Mesothelial cell of epicardium (in vitro differentiated cells): ENCODE data around the gene ADRM1. TPM values are rescaled to one million over a fixed set of nuclear protein-coding genes. Genes with fewer than 3 reads are reported as not detected.

Source experiments
- DNase-seq, 2 experiments: peaks; one replicate each; pipeline ENCODE4 v3.0.0; 2021; ENCODE audit warnings: low spot score in 2 of 2; ENCODE audit not compliant: unreplicated experiment in 2 of 2
- H3K27ac Mint-ChIP-seq: 2 replicates; pipeline ENCODE4 v1.8.0; 2021; ENCODE audit warnings: mixed read lengths
- H3K27me3 Mint-ChIP-seq: 2 replicates; pipeline ENCODE4 v1.8.0; 2021; ENCODE audit warnings: low read depth, mixed read lengths
- H3K36me3 Mint-ChIP-seq: 2 replicates; pipeline ENCODE4 v1.8.0; 2021; ENCODE audit warnings: mixed read lengths
- H3K4me1 Mint-ChIP-seq: 2 replicates; pipeline ENCODE4 v1.8.0; 2021; ENCODE audit warnings: mixed read lengths
- H3K4me3 Mint-ChIP-seq: 2 replicates; pipeline ENCODE4 v1.8.0; 2021; ENCODE audit warnings: mild to moderate bottlenecking, moderate library complexity, mixed read lengths
- H3K9me3 Mint-ChIP-seq: 2 replicates; pipeline ENCODE4 v1.8.0; 2021; ENCODE audit warnings: mixed read lengths
- total RNA-seq: library from RNA; stranded (reverse); gene quantifications from 3 replicates; pipeline ENCODE4 v1.2.1, GENCODE V29; 2021
- TF ChIP-seq, protein P1 (sequence below): fragments of 200-600 bp; sonication (generic); IDR thresholded peaks from one replicate; pipeline ENCODE4 v1.5.0; 2021; ENCODE audit warnings: antibody characterized with exemption; ENCODE audit not compliant: unreplicated experiment

ADRM1 gene
- total RNA-seq, 1 donor from 2014 or later, result 59.0 TPM

DNA sequence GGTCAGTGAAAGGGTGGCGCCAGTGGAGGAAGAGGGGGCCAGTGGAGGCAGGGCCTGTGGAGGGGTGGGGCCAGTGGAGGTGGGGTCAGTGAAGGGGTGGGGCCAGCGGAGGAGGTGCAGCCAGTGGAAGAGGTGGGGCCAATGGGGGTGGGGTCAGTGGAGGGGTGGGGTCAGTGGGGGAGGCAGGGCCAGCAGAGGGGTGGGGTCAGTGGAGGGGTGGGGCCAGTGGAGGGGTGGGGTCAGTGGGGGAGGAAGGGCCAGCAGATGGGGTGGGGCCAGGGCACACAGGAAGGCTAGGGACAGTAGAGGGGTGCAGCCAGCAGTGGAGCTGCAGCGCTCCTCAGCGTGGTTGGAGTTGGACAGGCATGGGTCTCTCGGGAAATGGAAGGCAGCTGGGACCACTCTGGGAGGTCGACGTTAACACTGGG is 18.7 kb downstream of the ADRM1 start:
- no peak for DNase-seq
- Mint-ChIP-seq H3K9me3 (no peaks in the 10 kb centered on the region), H3K4me1 (no peaks in the 10 kb centered on the region), H3K36me3 (peaks cover 30% of the 10 kb centered on the region), H3K27me3 (no peaks in the 10 kb centered on the region), H3K4me3 (no peak overlapping the region), H3K27ac (no peak overlapping the region)
- TF ChIP-seq, protein P1, sequence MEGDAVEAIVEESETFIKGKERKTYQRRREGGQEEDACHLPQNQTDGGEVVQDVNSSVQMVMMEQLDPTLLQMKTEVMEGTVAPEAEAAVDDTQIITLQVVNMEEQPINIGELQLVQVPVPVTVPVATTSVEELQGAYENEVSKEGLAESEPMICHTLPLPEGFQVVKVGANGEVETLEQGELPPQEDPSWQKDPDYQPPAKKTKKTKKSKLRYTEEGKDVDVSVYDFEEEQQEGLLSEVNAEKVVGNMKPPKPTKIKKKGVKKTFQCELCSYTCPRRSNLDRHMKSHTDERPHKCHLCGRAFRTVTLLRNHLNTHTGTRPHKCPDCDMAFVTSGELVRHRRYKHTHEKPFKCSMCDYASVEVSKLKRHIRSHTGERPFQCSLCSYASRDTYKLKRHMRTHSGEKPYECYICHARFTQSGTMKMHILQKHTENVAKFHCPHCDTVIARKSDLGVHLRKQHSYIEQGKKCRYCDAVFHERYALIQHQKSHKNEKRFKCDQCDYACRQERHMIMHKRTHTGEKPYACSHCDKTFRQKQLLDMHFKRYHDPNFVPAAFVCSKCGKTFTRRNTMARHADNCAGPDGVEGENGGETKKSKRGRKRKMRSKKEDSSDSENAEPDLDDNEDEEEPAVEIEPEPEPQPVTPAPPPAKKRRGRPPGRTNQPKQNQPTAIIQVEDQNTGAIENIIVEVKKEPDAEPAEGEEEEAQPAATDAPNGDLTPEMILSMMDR, result no peak

DNA sequence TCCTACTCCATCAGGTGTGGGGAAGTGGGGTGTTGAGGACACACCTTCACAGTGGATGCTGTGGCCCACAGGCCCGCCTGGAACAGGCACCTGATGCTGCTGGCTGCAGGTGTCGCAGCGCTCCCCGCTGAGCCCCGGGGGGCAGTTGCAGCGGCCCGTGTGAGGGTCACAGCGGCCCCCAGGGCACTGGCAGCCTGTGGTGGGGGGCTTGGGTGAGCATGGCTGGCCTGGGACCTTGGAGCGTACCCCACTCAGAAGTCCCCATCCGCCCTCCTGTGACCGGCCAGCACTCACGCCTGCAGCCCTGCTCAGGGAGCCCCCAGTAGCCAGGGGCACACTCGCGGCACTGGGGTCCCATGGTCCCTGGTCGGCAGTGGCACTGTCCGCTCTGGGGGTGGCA is 19.2 kb downstream of the ADRM1 start:
- no peak overlapping the region for H3K27ac Mint-ChIP-seq
- H3K27me3 Mint-ChIP-seq, result no peaks in the 10 kb centered on the region
- TF ChIP-seq, protein P1, result no peak
- no peaks in the 10 kb centered on the region for H3K9me3 Mint-ChIP-seq
- H3K36me3 Mint-ChIP-seq, result peaks cover 32% of the 10 kb centered on the region
- H3K4me3 Mint-ChIP-seq, result no peak overlapping the region
- no peak for DNase-seq
- H3K4me1 Mint-ChIP-seq, result no peaks in the 10 kb centered on the region

- Mint-ChIP-seq H3K36me3 (peaks cover 38% of the 10 kb centered on the region), H3K4me3 (no peak overlapping the region), H3K27me3 (no peaks in the 10 kb centered on the region), H3K27ac (no peak overlapping the region), H3K4me1 (no peaks in the 10 kb centered on the region), H3K9me3 (no peaks in the 10 kb centered on the region)
- DNase-seq, result no peak
- TF ChIP-seq, protein P1, result no peak
Measured at GRCh38 chr20:62322492-62323041, 19.8 kb downstream of the ADRM1 start.

DNA sequence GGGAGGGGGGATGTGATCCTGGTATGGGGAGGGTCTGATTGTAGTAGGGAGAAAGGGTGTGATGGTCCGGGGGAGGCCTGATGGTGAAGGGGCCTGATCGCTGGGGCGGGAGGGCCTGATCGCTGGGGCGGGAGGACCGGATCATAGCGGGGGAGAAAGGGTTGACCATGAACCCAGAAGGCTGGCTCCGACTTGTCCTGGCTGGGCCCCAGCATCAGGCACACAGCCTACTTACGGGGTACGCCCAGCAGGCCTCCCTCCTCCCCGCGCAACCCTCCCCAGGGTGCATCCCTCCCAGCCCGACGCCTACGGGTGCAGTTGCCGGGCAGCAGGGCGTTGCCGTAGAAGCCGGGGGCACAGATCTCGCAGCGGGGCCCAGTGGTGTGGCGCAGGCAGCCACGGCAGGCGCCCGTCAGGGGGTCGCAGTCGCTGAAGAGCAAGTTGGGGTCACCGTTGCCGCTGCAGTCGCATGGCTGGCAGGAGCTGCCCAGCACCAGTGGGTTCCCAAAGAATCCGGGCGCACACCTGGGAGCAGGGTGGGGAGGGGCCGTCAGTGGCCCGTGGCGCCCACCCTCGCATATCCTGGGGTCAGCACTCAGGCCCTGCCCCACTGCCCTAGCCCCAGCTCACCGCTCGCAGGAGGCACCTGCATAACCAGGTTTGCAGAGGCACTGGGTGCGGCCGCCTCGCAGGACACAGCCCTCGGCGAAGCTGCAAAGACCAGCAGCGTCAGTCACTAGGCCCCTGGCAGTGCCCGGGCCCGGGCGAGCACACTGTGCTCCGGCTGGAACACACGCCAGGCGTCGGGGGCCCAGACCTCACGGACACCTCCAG is 20.6 kb downstream of the ADRM1 start:
- TF ChIP-seq, protein P1, result no peak
- no peak overlapping the region for H3K4me3 Mint-ChIP-seq
- H3K4me1 Mint-ChIP-seq, result no peaks in the 10 kb centered on the region
- H3K9me3 Mint-ChIP-seq, result no peaks in the 10 kb centered on the region
- DNase-seq, result no peak
- peaks cover 40% of the 10 kb centered on the region for H3K36me3 Mint-ChIP-seq
- no peak overlapping the region for H3K27ac Mint-ChIP-seq
- H3K27me3 Mint-ChIP-seq, result no peaks in the 10 kb centered on the region

DNA sequence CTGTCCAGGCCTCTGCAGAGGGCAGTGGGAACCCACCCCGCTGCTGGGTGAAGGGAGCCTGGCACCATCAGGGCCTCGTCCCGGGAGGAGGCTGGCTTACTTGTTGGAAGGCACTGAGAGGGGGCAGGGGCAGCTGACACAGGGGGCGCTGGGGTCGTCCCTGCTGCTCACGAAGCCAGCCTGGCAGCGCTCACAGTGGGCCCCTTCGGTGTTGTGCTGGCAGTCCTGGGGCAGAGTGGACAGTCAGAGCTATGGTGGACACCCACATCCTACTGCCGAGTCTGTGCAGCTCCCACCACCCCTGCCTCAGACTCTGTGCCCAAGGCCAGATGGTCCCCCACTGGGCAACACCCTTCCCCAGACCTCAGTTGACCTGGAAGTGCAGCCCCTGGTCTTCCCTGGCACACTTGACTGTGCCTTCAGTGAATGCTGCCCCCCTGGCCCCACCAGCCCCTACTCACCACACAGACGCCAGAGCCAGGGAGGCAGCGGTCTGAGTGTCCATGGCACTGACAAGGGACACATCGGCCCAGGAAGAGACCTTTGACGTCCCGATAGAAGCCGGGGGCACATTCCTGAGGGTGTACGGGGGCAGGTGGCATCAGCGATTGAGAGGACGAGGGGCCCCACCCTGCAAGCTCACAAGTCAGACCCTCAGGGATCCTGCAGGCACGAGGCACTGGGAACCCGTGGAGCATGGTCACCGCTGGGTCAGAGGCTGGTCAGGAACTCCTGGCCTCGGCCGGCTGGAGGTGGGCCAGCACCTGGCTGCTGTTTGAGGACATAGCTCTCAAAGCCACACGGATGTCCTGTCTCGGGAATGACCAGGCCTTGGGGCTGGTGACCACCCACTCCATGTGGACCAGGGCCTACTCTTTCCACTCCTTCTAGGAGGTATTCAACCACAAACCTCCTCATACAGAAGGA is 21.4 kb downstream of the ADRM1 start:
- Mint-ChIP-seq H3K27ac (no peak overlapping the region), H3K36me3 (peaks cover 39% of the 10 kb centered on the region), H3K9me3 (no peaks in the 10 kb centered on the region), H3K27me3 (no peaks in the 10 kb centered on the region), H3K4me1 (no peaks in the 10 kb centered on the region), H3K4me3 (no peak overlapping the region)
- DNase-seq, result no peak
- TF ChIP-seq, protein P1, result no peak
